C4-2B (cell line): ENCODE results near the gene HRH3.

ENCODE experiments used
- ZFX ChIP-seq: fragments of 450-650 bp; IDR thresholded peaks from 2 replicates; pipeline ENCODE4 v1.6.1; 2017
- TF ChIP-seq, protein P1 (sequence below): fragments of 450-650 bp; conservative IDR thresholded peaks from 2 replicates; pipeline ENCODE4 v1.5.1; 2017; ENCODE audit warnings: mild to moderate bottlenecking

- TF ChIP-seq, protein P1, sequence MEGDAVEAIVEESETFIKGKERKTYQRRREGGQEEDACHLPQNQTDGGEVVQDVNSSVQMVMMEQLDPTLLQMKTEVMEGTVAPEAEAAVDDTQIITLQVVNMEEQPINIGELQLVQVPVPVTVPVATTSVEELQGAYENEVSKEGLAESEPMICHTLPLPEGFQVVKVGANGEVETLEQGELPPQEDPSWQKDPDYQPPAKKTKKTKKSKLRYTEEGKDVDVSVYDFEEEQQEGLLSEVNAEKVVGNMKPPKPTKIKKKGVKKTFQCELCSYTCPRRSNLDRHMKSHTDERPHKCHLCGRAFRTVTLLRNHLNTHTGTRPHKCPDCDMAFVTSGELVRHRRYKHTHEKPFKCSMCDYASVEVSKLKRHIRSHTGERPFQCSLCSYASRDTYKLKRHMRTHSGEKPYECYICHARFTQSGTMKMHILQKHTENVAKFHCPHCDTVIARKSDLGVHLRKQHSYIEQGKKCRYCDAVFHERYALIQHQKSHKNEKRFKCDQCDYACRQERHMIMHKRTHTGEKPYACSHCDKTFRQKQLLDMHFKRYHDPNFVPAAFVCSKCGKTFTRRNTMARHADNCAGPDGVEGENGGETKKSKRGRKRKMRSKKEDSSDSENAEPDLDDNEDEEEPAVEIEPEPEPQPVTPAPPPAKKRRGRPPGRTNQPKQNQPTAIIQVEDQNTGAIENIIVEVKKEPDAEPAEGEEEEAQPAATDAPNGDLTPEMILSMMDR: no peak
- TF ChIP-seq ZFX: no peak
Measured at GRCh38 chr20:62198931-62199330, 21.1 kb downstream of the HRH3 start.
